Thyroid gland (tissue), 4 donors: Measurements from ENCODE around the gene WNT10A.

ENCODE experiments used
- CTCF ChIP-seq, 6 experiments: fragments of 200-600 bp in 3 of 6; fragments of 450-650 bp in 3 of 6; sonication (generic) in 3 of 6; IDR thresholded peaks; one replicate each; pipeline ENCODE4 v1.5.1; 2016 to 2019; ENCODE audit warnings: antibody characterized with exemption in 6 of 6, mild to moderate bottlenecking in 2 of 6, inconsistent platforms in 1 of 6, moderate library complexity in 1 of 6
- POLR2A ChIP-seq, 2 donors: fragments of 450-650 bp; IDR thresholded peaks; one replicate each; pipeline ENCODE4 v1.6.1; 2017; ENCODE audit warnings: antibody characterized with exemption in 2 of 2, mild to moderate bottlenecking in 2 of 2, moderate library complexity in 1 of 2

- TF ChIP-seq CTCF (IDR thresholded peaks at IDR 0.05) (no peak), POLR2A (IDR thresholded peaks at IDR 0.05) (no peak)
Observed at GRCh38 chr2:218849721-218850120, 30.9 kb upstream of the WNT10A start.
